Measurements from ENCODE around the gene PRKCZ. TPM values are rescaled to one million over a fixed set of nuclear protein-coding genes. Genes with fewer than 3 reads are reported as not detected.

Gene PRKCZ
- total RNA-seq, 1 donor = 2.6 TPM

DNA sequence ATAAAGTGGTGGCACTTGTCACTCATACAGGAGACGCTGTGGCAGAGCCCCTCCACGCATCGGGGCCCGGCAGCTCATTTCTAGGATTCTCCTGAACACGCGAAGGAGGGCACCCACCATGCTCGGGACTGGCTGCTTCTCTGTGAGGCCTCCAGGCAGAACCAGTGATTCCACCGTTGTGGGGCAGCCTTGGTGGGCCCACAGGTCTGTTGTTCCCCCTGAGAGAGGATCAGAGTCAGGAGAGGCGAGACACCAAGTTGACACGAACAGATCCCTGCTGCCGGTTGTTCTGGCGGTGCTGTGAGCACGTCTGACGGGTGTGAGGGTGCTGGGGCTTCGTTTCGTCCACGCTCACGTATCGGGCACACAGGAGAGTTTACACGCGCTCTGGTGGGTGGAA is 26.6 kb downstream of the PRKCZ start:
- DNase-seq (ENCODE audit: low read depth) = no peak
- TF ChIP-seq CTCF (IDR thresholded peaks at IDR 0.05; ENCODE audit: insufficient read depth, low read depth, low read length) = no peak
- no peak overlapping the region for H3K4me3 ChIP-seq (ENCODE audit: low read depth, low read length)

GRCh38 chr1:2078170-2078569 is 28.0 kb downstream of the PRKCZ start:
- DNase-seq (ENCODE audit: low read depth) = no peak
- H3K4me3 ChIP-seq (ENCODE audit: low read depth, low read length) = no peak overlapping the region
- no peak for TF ChIP-seq CTCF (IDR thresholded peaks at IDR 0.05; ENCODE audit: insufficient read depth, low read depth, low read length)

GRCh38 chr1:2079396-2080085 is 29.3 kb downstream of the PRKCZ start:
- no peak overlapping the region for H3K4me3 ChIP-seq (ENCODE audit: low read depth, low read length)
- no peak for TF ChIP-seq CTCF (IDR thresholded peaks at IDR 0.05; ENCODE audit: insufficient read depth, low read depth, low read length)
- no peak for DNase-seq (ENCODE audit: low read depth)

- no peak overlapping the region for H3K4me3 ChIP-seq (ENCODE audit: low read depth, low read length)
- no peak for TF ChIP-seq CTCF (IDR thresholded peaks at IDR 0.05; ENCODE audit: insufficient read depth, low read depth, low read length)
- DNase-seq (ENCODE audit: low read depth) = no peak
Measured at GRCh38 chr1:2080140-2080539, 29.9 kb downstream of the PRKCZ start.

DNA sequence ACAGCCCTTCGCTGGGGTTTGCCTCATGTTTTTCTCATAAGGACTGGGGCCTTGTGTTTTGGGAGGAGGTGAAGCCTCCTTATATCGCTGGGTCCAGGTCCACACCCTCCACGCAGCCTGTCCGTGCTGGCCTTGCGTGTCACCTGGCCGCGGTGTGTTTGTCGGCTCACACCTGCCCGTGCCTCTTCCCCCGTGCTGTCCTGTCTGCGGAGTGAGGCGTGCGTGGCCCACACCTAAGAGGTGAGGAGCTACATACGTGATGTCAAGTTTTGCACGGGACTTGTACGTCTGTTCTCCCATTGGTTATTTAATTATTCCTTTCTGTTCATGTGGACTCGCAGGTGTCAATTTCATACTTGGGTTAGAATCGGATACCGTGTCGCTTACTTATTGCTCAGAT is 30.7 kb downstream of the PRKCZ start:
- no peak for TF ChIP-seq CTCF (IDR thresholded peaks at IDR 0.05; ENCODE audit: insufficient read depth, low read depth, low read length)
- no peak for DNase-seq (ENCODE audit: low read depth)
- H3K4me3 ChIP-seq (ENCODE audit: low read depth, low read length) = no peak overlapping the region

DNA sequence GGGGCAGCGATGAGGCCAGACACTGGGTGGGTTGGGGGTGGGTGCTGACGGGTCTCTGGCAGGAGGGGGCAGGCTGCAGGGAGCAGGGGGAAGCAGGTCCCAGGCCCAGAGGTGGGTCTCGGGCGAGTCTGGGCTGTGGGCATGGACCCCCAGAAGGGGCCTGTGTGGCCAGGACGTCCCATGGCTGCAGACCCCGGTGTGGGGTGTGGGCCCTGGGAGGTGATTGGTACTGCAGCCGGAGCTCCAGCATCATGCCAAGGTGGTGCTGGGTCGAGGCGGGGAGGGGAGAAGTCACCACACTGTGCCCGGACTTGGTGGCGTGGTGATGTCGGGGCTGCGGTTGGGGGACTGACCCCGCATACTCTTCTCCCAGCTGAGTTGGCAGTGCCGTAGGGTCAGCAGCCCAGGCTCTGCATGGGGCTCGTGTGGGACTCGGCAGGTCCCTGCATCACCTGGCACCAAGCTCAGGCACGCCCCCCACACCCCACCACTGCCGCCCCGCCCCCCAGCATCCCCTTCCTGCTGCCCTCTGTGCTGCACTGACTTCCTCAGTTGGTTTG is 31.2 kb downstream of the PRKCZ start:
- DNase-seq (ENCODE audit: low read depth) = no peak
- H3K4me3 ChIP-seq (ENCODE audit: low read depth, low read length) = no peak overlapping the region
- TF ChIP-seq CTCF (IDR thresholded peaks at IDR 0.05; ENCODE audit: insufficient read depth, low read depth, low read length) = no peak

- TF ChIP-seq CTCF (IDR thresholded peaks at IDR 0.05; ENCODE audit: insufficient read depth, low read depth, low read length) = no peak
- no peak overlapping the region for H3K4me3 ChIP-seq (ENCODE audit: low read depth, low read length)
- DNase-seq (ENCODE audit: low read depth) = no peak
Measured at GRCh38 chr1:2082064-2082463, 31.9 kb downstream of the PRKCZ start.

All from fibroblast of villous mesenchyme (primary cell).